Esophagus muscularis mucosa (tissue), 3 donors: ENCODE data around the gene RCOR3.

Experiments used
- POLR2A ChIP-seq: fragments of 450-650 bp; IDR thresholded peaks from one replicate; pipeline ENCODE4 v1.6.1; 2017; ENCODE audit warnings: antibody characterized with exemption, moderate library complexity, mild to moderate bottlenecking, low read depth
- TF ChIP-seq, protein P1 (sequence below), 3 experiments: fragments of 200-600 bp in 2 of 3; fragments of 450-650 bp in 1 of 3; sonication (generic) in 2 of 3; IDR thresholded peaks; one replicate each; pipeline ENCODE4 v1.5.1; 2017 to 2019; ENCODE audit warnings: antibody characterized with exemption in 3 of 3, mild to moderate bottlenecking in 2 of 3, moderate library complexity in 1 of 3

GRCh38 chr1:211343607-211344006 lies 84.4 kb downstream of the RCOR3 start:
- TF ChIP-seq, protein P1, sequence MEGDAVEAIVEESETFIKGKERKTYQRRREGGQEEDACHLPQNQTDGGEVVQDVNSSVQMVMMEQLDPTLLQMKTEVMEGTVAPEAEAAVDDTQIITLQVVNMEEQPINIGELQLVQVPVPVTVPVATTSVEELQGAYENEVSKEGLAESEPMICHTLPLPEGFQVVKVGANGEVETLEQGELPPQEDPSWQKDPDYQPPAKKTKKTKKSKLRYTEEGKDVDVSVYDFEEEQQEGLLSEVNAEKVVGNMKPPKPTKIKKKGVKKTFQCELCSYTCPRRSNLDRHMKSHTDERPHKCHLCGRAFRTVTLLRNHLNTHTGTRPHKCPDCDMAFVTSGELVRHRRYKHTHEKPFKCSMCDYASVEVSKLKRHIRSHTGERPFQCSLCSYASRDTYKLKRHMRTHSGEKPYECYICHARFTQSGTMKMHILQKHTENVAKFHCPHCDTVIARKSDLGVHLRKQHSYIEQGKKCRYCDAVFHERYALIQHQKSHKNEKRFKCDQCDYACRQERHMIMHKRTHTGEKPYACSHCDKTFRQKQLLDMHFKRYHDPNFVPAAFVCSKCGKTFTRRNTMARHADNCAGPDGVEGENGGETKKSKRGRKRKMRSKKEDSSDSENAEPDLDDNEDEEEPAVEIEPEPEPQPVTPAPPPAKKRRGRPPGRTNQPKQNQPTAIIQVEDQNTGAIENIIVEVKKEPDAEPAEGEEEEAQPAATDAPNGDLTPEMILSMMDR (IDR thresholded peaks at IDR 0.05), result no peak
- no peak for TF ChIP-seq POLR2A
